Measurements from ENCODE around the gene CFL2. TPM values are rescaled to one million over a fixed set of nuclear protein-coding genes. Genes with fewer than 3 reads are reported as not detected.

CFL2 gene
- total RNA-seq, 1 donor from 2014 or later = 509 TPM

DNA sequence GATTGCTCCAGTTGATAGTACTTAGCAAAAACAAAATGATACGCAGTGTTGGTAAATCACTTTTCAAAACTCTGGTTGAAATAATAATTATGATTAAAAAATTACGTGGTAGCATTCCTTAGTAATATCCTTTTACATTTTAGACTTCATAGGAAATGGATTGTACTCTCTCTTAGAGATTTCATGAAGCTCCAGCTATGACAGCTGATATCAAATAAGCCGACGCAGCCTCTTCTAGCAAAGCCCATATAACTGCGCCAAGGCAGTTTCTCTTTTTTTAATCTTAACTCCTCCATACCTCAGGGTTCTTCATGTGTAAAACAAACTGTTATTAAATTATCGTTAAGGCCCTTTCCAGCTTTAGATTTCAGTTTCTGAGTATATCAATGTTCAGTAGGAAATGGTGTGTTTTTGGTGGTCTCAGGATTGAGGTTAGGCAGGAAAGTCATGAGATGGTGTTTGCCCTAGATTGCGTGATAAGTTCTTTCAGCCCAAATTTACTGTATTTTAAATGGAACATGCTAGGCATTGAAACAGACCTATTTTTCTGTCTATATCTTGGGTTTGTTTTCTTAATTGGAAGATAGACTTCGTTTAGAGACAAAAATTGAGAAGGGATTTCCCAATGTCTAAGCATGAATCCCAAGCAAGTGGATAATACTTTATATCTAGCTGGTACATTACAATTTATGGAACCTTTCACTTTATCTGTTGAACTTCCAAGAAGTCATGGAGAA lies 902 bp upstream of the CFL2 start:
- Histone ChIP-seq H3K36me3 (peaks cover 10% of the 10 kb centered on the region), H3K9me3 (replicated peaks) (no peaks in the 10 kb centered on the region), H3K27me3 (ENCODE audit: low read depth) (no peaks in the 10 kb centered on the region), H3K4me1 (peaks cover 54% of the 10 kb centered on the region), H3K4me3 (peak overlapping the region; percentile 92), H3K27ac (replicated peaks) (peak overlapping the region; percentile 99)
- TF ChIP-seq, protein P1, sequence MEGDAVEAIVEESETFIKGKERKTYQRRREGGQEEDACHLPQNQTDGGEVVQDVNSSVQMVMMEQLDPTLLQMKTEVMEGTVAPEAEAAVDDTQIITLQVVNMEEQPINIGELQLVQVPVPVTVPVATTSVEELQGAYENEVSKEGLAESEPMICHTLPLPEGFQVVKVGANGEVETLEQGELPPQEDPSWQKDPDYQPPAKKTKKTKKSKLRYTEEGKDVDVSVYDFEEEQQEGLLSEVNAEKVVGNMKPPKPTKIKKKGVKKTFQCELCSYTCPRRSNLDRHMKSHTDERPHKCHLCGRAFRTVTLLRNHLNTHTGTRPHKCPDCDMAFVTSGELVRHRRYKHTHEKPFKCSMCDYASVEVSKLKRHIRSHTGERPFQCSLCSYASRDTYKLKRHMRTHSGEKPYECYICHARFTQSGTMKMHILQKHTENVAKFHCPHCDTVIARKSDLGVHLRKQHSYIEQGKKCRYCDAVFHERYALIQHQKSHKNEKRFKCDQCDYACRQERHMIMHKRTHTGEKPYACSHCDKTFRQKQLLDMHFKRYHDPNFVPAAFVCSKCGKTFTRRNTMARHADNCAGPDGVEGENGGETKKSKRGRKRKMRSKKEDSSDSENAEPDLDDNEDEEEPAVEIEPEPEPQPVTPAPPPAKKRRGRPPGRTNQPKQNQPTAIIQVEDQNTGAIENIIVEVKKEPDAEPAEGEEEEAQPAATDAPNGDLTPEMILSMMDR (IDR thresholded peaks at IDR 0.05; ENCODE audit: borderline replicate concordance) = no peak
- no peak for DNase-seq
- intact Hi-C loops (cut with micrococcal nuclease) = no loop called here

DNA sequence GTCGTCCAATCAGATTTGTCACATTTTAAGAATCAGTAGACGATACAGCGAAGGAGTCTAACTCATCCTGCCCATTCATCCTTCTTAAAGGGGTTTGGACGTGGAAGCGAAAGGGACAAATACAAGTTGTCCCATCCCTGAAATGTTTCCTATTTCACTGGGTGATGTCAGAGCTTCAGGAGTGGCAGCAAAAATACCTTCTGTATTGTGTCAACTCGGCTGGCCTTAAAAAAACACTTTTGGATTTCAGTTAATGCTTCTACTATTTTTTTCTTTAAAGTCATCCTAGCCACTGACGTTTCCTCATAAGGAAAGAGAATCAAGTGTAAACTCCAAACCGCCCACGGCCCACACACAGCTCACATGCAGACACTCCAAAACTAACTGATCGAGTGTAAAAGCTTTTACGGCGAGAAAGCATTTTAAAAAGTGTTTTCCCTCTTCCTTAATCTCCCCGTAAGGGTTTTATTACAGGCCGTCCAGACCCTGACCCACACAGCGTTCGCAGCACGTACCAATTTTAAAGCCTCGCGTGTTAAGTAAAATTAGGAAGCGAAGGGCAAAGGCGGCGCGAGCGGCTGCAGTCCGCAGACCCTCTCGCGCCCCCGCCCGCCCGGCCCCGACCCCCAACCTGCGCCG lies 593 bp downstream of the CFL2 start:
- no peaks in the 10 kb centered on the region for H3K27me3 ChIP-seq (ENCODE audit: low read depth)
- no peaks in the 10 kb centered on the region for H3K9me3 ChIP-seq (replicated peaks)
- intact Hi-C loops (cut with micrococcal nuclease) = no loop called here
- DNase-seq = peak; percentile 22
- peaks cover 10% of the 10 kb centered on the region for H3K36me3 ChIP-seq
- H3K27ac ChIP-seq (replicated peaks) = peak overlapping the region; percentile 99
- peaks cover 69% of the 10 kb centered on the region for H3K4me1 ChIP-seq
- TF ChIP-seq, protein P1 (IDR thresholded peaks at IDR 0.05; ENCODE audit: borderline replicate concordance) = no peak
- H3K4me3 ChIP-seq = peak overlapping the region; percentile 92

DNA sequence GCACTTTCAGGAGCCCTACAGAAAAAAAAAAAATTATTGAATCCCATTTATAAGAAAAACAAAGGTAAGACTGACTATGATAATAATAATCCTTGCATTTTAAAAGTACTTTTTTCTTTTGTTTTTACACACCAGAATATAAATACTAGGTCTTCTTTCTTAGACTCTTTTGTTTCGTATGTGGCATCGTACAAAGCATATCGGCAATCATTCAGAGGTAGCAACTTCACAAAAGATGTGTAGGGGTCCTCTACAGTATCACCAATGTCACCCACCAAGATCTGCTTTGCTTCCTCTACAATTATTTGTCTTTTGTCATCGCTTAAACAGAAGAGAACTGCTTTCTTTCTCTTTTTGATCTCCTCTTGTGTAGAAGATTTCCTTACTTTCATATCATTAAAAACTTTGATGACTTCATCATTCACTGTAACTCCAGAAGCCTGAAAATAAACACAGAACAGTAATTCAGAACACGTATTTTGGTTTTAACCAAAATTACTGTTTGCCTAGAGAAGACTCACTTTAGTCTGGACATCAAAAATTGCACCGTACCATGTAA lies 1.2 kb downstream of the CFL2 start:
- intact Hi-C loops (cut with micrococcal nuclease) = no loop called here
- peaks cover 10% of the 10 kb centered on the region for H3K36me3 ChIP-seq
- H3K4me1 ChIP-seq = peaks cover 75% of the 10 kb centered on the region
- H3K27ac ChIP-seq (replicated peaks) = peak overlapping the region; percentile 99
- peak overlapping the region; percentile 92 for H3K4me3 ChIP-seq
- H3K27me3 ChIP-seq (ENCODE audit: low read depth) = no peaks in the 10 kb centered on the region
- DNase-seq = no peak
- H3K9me3 ChIP-seq (replicated peaks) = no peaks in the 10 kb centered on the region
- TF ChIP-seq, protein P1 (IDR thresholded peaks at IDR 0.05; ENCODE audit: borderline replicate concordance) = no peak

DNA sequence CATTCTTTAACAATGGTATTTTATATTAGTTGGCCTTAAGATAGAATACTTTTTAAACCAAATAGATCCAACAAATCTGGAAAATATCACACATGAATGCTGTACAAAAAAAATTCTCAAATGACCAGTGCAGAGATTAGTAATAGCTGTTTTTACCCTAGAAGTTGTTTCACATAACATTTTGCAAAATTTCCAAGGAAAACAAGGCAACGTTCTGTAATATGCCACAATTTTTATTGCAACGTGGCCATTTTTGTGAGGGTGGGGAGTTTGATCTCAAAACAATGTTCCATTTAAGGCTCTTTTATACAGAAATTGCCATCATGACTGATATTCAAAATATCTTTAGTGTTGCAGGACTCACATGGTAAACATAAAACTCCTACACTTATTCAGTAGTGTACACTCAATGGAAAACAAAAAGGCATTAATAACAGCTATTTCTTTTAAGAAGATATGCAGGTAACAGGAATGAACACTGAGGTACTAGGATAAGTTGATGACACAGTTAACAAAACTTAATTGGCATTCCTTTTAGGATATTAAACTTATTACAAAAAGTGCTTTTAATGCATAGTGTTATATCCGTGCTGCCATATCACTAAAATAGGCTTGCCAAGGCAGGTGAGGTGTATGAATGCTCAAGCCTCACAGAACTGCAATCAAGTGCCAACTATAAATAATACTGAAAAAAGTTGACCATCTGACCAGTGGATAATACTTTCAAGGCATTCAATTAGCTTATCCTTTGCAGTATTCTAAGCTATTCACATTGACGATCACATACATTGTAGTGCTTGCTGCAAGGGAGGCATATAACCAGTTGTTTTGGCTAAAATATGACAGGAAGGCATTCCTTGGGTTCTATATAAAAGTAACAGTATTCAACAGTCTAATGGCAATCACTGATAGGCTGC lies 2.3 kb downstream of the CFL2 start:
- intact Hi-C loops (cut with micrococcal nuclease) = no loop called here
- H3K9me3 ChIP-seq (replicated peaks) = no peaks in the 10 kb centered on the region
- no peaks in the 10 kb centered on the region for H3K27me3 ChIP-seq (ENCODE audit: low read depth)
- DNase-seq = no peak
- peaks cover 10% of the 10 kb centered on the region for H3K36me3 ChIP-seq
- H3K4me1 ChIP-seq = peaks cover 75% of the 10 kb centered on the region
- TF ChIP-seq, protein P1 (IDR thresholded peaks at IDR 0.05; ENCODE audit: borderline replicate concordance) = no peak
- peak overlapping the region; percentile 92 for H3K4me3 ChIP-seq
- H3K27ac ChIP-seq (replicated peaks) = peak overlapping the region; percentile 99

GRCh38 chr14:34711169-34711568 lies 3.2 kb downstream of the CFL2 start:
- DNase-seq = no peak
- TF ChIP-seq, protein P1 (IDR thresholded peaks at IDR 0.05; ENCODE audit: borderline replicate concordance) = no peak
- Histone ChIP-seq H3K27me3 (ENCODE audit: low read depth) (no peaks in the 10 kb centered on the region), H3K4me1 (peaks cover 75% of the 10 kb centered on the region), H3K27ac (replicated peaks) (peak overlapping the region; percentile 99), H3K9me3 (replicated peaks) (no peaks in the 10 kb centered on the region), H3K36me3 (peaks cover 10% of the 10 kb centered on the region), H3K4me3 (peak overlapping the region; percentile 92)
- intact Hi-C loops (cut with micrococcal nuclease) = no loop called here

Data from left ventricle myocardium inferior (tissue), 1 donor.